HG02970 (cell line): ENCODE results near the gene SECISBP2.
A peak's percentile ranks its signal among the peaks of the same experiment; 100 is the strongest.
"Not testable (repeated sequence)": the region's sequence is repeated elsewhere in the genome, so short reads cannot be mapped to it uniquely, and the experiment has no call there.

Experiments
- ATAC-seq: cut with Tn5 transposase; IDR thresholded peaks from one replicate; pipeline ENCODE4 v1.9.1; 2021; ENCODE audit warnings: mild to moderate bottlenecking, moderate library complexity, moderate number of reproducible peaks; ENCODE audit not compliant: unreplicated experiment, low FRiP score

SECISBP2 gene

DNA sequence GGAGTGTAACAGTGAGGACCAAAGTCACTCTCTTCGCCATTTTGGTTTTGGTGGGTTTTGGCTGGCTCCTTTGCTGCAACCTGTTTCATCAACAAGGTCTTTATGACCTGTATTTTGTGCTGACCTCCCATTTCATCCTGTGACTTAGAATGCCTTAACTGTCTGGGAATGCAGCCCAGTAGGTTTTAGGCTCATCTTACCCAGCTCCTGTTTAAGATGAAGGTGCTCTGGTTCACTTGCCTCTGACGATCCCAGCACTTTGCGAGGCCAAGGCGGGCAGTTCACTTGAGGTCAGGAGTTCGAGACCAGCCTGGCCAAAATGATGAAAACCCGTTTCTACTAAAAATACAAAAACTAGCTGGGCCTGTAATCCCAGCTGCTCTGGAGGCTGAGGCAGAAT lies 9.1 kb upstream of the SECISBP2 start:
- ATAC-seq, result no peak

DNA sequence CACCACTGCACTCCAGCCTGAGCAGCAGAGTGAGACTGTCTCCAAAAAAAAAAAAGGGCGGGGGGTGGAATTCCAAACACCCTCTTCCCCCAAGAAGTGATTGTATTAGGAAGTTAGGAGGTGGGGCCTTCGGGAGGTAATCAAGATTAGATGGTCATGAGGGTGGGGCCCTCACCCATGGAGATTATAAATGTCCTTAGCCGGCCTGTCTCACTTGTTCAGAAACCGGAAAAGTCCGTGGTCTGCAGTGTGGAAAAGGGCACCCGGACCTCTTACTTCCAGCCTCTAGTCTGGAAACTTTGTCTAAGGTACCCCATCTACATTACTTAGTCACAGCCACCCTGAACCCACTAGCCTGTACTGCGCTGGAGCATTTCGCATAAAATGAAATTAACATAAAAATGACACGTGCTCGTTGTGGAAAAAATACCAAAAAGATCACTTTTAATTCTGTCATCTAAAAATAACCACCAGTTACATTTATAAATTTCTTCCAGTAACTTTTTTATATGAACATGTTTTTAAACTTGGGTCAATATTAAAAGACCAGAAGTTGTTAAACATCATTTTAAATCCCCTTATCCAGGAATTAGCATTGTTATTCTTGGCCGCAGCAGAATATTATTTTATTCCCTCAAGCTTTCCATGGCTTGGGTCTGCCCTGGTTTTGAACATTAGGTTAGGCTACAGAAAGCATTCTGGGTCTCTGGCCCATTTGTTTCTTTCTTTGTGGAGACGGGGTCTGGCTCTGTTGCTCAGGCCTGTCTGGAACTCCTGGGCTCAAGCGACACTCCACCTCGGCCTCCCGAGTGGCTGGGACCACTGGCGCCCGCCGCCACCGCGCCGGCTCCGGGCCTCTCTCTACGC lies 8.5 kb upstream of the SECISBP2 start:
- ATAC-seq, result no peak

- peak; percentile 91 for ATAC-seq
Measured at GRCh38 chr9:89310475-89311345, 7.6 kb upstream of the SECISBP2 start, which contains the start of gene CKS2. Gene CKS2 (plus strand): TSS chr9:89311195. CDS start chr9:89311293, 98 bp downstream.

DNA sequence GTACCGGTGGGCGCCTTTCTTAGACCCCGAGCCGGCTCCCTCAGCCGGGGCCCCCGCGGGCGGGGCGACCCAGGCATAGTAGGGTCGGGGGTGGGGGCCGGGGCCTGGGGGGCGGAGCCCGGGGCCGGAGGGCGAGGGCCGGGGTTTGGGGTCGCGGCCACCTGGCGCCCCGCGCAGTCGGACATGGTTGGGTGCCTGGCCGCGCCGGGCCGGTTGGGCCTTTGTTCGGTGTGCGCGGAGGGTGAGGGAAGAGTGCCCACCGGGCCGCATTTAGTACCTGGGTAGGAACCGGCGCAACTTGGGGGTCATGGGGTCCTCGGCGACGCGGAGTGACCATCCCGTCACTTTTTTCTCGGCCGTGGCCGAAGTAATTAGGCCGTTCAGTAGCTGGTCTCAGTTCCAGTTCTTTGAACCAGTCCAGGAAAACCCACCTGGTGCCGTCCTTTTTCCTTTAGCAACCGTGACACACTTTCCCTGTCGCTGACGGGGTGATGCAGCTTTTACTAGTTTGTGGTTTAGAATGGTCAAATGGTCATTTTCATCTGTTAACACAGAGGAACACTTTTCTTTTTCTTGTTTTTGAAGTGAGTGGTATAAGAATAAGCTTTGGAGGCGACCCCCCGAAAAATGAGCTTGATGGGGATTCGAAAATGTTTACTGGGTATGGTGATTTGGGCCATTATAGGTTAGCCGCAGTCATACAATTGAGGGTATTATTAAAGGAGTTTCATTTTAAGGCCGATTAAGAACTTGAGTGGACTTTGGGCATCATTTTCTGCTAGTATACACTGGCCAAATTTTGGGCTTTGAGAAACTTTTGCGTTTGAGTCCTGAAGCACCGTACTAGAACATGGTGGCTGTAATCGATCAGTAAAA lies 6.7 kb upstream of the SECISBP2 start:
- peak; percentile 31 for ATAC-seq

DNA sequence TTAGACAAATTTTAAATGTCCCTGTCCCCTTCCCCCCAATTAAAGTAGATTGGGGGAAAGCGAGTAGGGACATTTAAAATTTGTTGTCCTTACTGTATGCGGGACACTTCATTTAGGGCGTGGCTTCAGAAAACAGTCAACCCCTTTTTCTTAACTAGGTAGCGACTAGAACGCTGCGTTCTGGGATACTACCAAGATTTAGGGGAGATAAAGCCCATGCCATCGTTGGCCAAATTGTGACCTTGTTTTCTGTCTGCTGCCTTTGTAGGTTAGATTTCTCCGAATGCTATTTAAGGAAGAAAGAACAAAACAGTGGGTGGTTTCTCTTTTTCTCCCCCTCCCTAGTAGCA lies 6.1 kb upstream of the SECISBP2 start:
- ATAC-seq, result no peak

GRCh38 chr9:89313842-89314241 lies 4.5 kb upstream of the SECISBP2 start:
- no peak for ATAC-seq

- no peak for ATAC-seq
Measured at GRCh38 chr9:89314955-89315354, 3.3 kb upstream of the SECISBP2 start.

DNA sequence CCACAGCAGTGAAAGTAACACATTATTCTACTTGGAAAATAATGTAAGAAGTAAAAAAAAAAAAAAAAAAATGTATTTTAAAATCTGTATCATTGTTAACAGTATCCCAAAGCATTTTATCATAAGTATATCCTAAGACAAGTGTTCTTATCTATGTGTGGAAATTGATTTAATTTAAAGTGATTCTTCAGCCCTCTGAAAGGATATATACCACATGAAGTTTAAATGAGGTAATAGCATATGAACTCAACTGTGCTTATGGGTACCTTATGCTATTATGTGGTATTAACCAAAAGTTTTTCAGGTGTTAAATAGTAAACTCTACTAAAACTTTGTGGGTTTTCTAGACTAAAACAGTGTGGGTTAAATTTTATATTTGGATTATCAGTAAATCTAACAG lies 2.8 kb upstream of the SECISBP2 start:
- ATAC-seq, result no peak

GRCh38 chr9:89317282-89317681 lies 1.0 kb upstream of the SECISBP2 start:
- no peak for ATAC-seq

- ATAC-seq, result no peak
Measured at GRCh38 chr9:89319015-89319905, 960 bp downstream of the SECISBP2 start.

DNA sequence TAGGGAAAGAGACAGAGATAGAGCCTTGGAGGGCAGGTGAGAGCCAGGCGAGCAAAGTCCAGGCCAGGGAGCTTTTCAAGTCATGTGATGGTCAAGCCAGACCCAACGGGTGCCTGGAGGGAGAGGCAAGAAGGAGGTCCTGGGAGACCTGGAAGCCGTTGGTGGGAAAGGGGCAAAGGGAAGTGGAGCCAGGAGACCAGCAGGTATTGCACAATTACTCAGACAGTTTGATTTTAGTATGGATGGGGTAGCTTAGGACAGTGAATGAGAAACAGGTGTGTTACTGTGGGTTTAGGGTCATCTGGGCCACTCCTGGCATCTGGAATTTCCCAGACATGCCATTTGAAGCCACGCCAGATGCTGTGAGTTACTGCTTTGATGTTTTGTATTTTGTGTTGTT lies 5.1 kb downstream of the SECISBP2 start:
- ATAC-seq, result no peak

- no peak for ATAC-seq
Measured at GRCh38 chr9:89325733-89326132, 7.4 kb downstream of the SECISBP2 start.

DNA sequence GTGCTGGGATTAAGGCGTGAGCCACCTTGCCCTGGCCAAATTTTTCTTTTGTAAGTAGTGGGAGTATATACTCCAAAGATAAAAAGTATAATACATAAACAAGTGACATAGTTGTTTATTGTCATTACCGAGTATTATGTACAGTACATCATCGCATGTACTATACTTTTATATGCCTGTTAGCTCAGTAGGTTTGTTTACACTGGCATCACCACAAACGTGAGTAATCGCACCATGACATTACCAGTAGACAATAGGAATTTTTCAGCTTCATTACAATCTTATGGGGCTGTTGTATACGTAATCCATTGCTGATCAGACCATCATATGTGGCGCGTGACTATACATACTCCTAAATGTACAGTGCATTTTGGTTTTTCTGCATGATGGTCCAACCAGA lies 9.8 kb downstream of the SECISBP2 start:
- ATAC-seq, result no peak

- ATAC-seq, result no peak
Measured at GRCh38 chr9:89329917-89330316, 11.6 kb downstream of the SECISBP2 start.

GRCh38 chr9:89330513-89330912 lies 12.2 kb downstream of the SECISBP2 start:
- ATAC-seq, result no peak

GRCh38 chr9:89339807-89340206 lies 21.5 kb downstream of the SECISBP2 start:
- ATAC-seq, result no peak

- ATAC-seq, result peak; percentile 51
Measured at GRCh38 chr9:89340332-89340731, 22.0 kb downstream of the SECISBP2 start.

- ATAC-seq, result no peak
Measured at GRCh38 chr9:89342213-89342612, 23.9 kb downstream of the SECISBP2 start.

DNA sequence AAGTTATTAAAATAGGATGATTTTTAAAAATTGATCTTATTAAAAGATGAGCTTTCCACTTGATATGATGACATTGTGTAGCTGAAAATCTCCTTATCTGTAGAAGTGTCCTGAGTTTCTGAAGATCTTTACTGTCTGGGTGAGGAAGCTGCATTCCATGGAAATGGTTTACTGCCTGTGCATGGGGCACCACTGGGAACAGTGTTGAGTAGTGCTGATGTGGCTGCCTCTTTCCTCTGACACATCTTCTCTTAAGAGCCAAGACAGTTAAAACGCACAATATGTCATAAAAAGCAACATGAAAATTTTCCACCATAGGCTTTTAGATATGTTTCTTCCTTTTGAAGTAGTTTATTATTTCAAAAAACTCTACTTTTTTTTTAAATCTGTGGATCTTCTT lies 24.6 kb downstream of the SECISBP2 start:
- ATAC-seq, result no peak

GRCh38 chr9:89343812-89344211 lies 25.5 kb downstream of the SECISBP2 start:
- not testable (repeated sequence) for ATAC-seq
